ENCODE data around the gene KNDC1.
"Not testable (repeated sequence)": the region's sequence is repeated elsewhere in the genome, so short reads cannot be mapped to it uniquely, and the experiment has no call there.

KNDC1 gene

DNA sequence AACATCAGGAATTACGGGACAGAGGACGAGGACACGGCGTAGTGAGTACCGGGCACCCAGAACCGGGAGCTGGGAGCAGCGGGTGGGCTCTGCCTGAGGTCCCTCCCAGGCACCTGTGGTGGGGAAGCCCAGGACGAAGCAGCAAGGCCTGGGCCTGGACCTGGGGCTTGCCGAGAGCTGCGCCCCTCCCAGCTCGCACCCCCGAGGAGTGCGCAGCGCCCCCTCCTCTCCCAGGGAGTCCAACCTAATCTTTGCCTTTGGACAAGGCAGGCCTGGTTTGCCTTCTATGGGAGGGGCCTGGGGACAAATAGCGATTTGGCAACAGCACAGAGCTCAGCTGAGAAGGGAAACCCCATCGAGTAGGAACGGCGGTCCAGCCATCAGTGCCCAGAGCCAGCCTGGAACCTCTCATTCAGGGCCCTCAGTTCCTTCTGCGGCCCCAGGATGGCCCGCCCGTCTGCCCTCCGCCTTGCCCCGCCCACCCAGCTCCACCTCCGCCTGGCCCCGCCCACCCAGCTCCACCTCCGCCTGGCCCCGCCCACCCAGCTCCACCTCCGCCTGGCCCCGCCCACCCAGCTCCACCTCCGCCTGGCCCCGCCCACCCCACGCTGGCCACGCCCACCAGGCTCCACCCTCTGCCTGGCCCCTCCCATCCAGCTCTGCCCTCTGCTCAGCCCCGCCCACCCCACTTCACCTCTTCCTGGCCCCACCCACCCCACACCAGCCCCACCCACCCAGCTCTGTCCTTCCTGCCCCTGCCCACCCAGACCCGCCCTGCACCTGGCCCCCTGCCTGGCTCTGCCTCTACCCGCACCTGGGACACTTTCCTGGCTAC lies 32.5 kb upstream of the KNDC1 start:
- DNase-seq, result no peak

DNA sequence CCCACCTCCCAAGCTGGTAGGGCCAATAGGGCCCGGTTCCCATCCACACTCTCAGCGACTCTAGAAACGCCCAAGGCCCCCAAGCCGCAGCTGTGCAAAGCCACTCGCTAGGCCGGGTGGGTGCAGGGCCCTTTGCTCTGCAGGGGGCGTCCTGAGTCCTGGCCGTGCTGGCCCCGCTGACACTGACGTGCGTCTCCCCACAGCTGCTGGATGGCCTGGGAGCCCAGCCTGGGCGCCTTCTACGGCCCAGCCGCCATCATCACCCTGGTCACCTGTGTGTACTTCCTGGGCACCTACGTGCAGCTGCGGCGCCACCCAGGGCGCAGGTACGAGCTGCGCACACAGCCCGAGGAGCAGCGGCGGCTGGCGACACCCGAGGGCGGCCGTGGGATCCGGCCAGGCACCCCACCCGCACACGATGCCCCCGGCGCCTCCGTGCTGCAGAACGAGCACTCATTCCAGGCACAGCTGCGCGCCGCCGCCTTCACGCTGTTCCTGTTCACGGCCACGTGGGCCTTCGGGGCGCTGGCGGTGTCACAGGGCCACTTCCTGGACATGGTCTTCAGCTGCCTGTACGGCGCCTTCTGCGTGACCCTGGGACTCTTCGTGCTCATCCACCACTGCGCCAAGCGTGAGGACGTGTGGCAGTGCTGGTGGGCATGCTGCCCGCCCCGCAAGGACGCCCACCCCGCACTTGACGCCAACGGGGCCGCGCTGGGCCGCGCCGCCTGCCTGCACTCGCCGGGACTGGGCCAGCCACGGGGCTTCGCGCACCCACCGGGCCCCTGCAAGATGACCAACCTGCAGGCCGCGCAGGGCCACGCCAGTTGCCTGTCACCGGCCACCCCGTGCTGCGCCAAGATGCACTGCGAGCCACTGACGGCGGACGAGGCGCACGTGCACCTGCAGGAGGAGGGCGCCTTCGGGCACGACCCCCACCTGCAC lies 31.6 kb upstream of the KNDC1 start:
- DNase-seq, result no peak

DNA sequence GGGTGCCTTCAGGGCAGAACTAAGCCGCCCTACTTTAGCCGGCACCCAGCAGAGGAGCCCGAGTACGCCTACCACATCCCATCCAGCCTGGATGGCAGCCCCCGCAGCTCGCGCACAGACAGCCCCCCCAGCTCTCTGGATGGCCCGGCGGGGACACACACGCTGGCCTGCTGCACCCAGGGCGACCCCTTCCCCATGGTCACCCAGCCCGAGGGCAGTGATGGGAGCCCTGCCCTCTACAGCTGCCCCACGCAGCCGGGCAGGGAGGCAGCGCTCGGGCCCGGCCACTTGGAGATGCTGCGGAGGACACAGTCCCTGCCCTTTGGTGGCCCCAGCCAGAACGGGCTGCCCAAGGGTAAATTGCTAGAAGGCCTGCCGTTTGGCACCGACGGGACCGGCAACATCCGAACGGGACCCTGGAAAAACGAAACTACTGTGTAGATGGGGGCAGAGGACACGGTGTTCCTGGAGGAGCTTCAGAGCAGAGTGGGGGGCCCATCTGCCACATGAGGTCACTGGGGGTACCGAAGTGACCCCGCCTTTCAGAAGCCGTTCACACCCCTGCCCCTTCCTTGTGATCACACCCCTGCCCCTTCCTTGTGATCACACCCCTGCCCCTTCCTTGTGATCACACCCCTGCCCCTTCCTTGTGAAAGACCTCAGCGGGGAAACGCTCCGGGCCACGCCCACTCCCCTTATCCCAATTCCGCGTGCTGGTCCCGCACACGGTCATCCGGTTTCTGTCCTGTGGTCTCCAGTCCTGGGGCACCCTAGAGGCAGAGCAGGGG lies 30.8 kb upstream of the KNDC1 start:
- no peak for DNase-seq

DNA sequence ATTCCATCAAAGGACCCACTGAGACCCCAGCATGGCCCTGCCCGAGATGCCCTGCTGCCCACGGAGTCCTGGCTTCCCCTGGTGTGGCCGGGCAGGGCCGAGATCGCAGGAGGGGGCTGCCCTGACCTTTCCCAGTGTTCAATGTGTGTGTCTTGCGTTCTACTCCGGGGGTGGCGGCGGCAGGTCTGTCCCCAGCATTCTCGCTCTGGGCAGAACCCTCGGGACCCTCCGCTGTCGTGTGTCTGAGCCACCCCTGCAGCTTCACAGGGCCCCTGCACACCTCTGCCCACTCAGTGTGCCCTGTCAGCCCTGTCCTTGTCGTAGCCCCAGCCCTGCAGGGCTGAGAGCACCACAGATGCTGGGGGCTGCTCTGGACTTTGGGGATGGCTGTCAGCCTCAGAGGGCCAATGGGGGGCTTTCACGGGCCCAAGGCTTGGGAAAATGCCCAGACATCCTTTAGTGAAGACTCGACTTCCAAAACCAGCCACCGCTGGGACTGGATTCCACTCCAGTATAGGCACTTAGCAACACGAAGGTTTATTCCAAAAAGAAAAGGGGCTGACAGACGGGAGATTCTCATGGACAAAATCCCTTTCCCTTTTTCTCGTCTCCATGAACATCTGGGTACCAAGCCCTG lies 30.0 kb upstream of the KNDC1 start:
- no peak for DNase-seq

DNA sequence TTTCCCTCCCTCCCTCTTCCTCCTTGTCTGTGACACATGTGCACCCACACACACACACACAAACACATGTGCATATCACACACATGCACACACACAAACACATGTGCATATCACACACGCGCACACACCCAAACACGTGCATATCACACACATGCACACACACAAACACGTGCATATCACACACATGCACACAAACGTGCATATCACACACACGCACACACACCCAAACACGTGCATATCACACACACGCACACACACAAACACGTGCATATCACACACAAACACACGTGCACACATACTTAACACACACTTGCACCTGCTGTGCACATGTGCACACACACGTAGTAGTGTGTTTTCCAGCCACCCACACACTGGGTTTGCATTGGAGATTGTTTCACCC lies 29.4 kb upstream of the KNDC1 start:
- no peak for DNase-seq

DNA sequence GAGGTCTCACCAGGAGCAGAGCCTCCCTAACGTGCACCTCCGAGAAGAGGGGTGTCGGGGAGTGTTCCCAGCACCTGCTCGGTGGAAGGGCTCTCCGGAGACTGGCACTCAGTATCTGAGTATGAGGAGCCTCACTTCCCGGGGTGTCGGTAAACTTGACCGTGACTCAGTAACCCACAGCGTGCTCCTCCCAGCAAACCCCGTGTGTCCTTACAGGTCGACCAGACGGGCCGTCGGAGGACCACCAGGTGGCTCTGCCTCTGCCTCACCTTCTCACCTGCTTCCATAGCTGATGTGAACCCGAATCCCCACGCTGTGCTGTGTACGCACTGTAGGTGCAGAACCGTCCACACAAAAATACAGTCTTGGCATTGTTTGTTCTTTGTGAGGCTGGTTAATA lies 29.0 kb upstream of the KNDC1 start:
- no peak for DNase-seq

DNA sequence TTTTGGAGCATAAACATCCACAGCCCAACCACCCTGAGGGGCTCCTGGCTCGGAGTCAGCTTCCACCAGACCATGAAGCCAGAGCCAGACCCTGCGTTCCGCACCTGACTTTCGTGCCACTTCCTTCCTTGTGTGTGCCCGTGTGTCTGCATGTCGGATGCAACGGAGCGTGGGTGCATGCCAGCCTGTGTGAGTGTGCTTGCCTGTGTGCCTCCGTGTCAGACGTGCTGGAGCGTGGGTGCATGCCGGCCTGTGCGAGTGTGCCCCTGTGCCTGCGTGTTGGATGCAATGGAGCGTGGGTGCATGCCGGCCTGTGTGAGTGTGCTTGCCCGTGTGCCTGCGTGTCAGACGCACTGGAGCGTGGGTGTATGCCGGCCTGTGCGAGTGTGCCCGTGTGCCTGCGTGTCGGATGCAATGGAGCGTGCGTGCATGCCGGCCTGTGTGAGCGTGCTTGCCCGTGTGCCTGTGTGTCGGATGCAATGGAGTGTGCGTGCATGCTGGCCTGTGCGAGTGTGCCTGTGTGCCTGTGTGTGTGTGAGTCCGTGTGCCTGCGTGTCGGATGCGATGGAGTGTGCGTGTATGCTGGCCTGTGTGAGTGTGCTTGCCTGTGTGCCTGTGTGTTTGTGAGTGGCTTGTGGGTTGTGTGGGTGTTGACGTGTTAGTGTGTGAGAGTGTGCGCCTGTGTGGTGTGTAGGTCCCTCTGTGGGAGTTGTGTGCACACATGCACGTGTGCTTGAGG lies 28.1 kb upstream of the KNDC1 start:
- DNase-seq, result no peak

DNA sequence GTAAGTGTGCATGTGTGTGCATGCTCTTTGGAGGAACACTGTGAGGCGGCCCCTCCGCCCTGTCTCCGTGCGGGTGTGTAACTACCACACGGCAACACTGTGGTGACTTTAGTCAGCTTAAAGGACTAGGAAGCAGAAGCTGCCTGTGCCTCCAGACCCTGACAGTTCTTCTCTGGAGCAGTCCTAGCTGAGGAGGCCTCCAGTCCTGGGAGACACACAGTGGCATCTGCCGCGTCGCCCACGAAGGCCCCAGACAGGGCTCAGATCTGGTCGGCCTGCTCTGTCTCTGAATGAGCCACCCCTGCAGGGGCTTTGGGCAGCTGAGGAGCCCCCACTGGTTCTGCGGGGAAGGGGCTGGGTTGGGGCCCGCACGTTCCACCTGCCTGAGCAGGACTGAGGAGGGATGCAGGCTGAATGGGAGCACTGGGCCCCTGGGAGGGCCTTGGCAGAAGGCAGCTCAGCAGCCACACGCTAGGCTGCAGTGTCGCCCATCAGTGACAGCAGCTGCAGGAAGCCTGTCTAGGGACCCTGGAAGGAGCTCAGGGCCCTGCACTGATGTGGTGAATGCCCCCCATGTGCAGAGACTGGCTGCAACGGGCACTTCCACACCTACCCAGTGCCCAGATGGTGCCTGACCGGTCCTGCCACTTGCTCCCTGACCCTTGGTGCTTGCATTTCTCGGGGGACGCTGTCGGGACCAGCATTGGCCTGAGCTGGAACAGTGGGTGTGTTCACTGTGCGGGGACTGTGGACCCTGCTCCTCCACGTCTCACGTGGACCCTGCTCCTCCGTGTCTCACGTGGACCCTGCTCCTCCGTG lies 27.3 kb upstream of the KNDC1 start:
- no peak for DNase-seq

DNA sequence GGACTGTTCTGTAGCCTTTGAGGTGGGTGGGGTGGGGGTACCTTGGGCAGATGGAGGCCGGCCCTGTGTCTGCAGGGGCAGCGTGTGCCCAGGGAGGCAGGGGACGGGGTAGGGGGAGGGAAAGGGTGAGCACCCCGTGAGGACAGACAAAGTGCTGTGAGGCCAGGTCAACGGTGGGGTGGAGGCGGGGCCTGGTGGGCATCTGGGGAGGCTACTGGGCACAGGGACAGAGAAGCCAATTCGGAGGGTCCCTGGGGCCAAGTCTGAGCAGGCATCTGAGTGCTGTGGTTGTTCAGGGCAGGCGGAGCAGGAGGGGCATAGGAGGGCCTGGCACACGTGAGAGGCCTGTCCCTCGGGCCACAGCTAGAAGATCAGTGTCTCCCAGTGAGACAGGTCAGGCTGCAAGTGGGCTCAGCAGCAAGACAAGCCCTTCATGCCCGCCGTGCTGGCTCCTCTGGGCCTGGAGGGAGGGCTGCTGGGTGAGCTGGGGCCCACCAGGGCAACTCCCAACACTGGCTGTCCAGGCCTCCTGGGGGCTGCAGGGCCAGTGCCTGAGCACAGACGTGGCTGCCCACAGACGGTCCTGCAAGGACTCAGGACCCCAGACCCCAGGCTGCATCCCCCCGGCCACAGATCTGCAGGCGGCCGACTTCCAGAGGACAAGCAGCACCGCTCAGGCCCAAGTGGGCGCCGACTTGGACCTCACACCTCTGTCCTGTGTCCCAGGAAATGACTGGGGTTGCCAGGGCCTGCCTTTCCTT lies 26.4 kb upstream of the KNDC1 start:
- DNase-seq, result no peak

DNA sequence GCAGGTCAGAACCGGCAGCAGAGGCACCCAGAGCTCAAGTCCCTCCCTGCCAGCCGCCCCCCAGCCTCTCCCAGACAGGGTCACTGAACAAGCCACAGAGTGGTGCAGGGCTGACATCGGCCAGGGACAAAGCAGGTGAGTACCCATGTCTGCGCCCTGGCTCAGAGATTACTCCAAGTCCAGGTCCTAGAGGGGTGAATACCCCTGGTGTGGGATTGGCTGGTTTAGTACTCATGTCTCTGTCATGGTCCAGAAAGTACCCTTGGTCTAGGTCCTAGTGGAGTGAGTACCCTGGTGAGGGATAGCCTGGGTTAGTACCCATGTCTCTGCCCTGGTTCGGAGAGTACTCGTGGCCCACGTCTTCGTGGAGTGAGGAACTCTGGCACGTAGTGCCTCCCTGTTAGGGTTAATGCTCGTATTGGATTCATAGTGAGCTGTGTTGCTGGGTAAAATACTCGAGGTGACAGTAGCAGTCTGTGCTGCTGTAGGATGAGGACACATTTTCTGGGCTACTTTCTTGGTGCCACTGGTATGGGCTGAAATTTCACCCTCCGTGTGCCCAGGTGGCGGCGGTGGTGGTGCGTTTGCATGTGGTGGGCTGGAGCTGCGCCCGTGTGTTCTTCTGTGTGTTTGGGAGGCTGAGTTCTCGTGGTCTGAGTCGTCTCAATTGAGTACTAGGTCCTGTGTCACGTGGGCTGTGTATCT lies 25.5 kb upstream of the KNDC1 start:
- no peak for DNase-seq

DNA sequence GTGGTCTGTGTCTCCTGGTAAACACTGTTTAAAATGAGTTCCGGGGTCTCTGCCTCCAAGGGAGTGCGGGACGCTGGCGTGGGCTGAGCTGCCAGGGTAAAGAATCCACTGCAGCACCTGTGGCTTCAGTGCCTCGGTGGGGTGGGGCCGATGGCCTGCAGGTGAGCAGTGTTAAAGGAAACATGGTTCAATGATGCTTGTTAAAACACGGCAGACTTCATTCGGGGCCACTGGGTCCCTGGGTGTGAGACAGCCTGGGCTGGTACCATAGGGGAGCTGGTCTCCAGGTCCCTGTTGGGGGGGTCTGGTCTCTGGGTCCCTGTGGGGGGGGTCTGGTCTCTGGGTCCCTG lies 24.9 kb upstream of the KNDC1 start:
- DNase-seq, result no peak

DNA sequence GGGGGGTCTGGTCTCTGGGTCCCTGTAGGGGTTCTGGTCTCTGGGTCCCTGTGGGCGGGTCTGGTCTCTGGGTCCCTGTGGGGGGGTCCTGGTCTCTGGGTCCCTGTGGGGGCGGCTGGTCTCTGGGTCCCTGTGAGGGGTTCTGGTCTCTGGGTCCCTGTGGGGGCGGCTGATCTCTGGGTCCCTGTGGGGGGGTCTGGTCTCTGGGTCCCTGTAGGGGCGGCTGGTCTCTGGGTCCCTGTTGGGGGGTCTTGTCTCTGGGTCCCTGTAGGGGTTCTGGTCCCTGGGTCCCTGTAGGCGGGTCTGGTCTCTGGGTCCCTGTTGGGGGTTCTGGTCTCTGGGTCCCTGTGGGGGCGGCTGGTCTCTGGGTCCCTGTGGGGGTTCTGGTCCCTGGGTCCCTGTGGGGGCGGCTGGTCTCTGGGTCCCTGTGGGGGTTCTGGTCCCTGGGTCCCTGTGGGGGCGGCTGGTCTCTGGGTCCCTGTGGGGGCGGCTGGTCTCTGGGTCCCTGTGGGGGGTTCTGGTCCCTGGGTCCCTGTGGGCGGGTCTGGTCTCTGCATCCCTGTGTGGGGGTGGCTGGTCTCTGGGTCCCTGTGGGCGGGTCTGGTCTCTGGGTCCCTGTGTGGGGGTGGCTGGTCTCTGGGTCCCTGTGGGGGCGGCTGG lies 22.4 kb upstream of the KNDC1 start:
- DNase-seq, result not testable (repeated sequence)

DNA sequence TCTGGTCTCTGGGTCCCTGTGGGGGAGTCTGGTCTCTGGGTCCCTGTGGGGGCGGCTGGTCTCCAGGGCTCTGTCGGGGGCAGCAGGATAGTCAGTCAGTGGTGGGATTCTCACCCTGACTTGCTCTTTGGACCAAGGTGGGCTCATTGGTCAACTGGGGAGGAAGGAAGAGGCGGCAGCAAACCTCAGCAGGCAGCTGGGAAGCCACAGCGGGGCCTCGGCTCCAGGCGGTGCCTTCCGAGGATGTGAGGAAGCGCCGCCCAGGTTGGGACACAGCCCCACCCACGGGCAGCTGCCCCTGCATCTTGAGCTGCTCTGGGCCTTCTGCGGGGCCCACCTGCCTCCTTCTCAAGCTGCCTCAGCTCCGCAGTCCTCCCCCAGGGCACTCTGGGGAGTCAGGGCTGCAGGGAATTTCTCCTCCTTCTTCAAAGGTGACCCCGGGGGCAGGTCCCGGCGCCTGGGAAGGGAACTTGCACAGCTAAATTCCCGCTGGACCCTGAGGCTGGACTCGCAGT lies 20.4 kb upstream of the KNDC1 start:
- no peak for DNase-seq

DNA sequence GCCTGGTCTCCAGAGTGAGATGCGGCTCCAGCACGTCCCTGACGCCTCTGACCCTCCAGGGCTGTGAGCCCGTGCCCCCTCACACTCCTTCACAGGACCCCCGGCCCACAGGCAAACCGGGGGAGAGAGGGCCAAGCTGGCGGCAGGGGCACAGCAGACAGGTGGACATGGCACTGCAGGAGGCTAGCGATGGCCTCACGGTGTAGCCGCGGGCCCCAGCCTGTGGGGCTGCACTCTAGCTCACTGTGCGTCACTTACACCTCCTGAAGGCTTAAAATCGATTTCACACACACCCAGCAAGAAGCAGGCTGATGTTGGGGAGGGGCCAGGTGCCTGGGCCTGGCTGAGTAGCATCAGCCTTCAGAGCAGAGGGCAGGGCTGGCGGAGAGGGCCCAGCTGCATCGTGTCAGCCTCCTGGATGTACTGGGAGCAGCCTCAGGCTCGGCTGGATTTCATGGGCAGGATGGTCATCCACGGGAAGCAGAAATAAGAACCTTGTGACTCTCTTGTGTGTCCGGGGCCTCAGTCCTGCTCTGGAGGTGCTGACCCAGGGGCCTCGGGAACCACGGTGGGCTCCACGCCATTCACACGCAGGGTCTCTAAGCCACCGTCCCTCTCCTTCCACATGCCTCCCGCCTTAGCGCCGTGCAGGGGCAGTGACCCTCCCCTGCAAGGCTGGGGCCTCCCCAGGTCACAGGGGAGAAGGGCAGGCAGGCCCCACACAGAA lies 19.4 kb upstream of the KNDC1 start:
- DNase-seq, result no peak

DNA sequence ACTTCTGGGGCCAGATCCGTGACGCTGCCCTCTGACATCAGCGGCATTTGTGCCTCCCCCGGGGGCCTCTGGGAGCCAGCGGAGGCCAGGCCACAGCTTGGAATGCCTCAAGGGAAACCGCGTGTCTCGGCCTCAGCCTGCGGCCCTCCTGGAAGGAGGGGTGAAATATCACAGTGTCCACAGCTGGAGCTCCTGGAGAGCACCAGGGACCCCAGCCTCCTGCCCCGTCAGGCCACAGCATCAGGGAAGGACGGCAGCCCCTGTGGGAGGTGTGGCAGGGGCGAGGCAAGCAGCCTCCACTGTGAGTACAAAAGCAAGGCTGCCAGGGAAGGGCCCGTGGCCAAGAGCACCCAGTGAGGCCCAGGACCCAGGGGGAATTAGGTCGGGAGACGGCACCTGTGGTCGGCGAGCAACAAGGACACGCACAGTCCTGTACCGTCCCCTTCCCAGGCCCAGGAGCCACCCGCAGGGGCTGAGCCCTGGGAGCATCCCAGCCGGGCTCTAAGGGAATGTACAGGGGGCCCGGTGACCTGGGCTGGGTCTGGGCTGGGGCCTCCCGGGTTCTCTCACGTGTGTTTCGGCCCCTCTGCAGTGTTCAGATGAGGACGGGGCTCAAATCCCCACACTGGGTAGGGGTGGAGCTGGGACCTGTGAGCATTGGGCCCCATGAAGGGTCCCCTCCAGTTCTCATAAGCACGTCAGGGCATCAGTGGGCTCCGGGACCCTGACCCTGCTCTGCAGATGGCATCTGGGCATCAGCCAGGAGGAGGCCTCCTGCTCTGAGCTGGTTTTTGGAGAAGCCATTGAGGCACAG lies 18.7 kb upstream of the KNDC1 start:
- DNase-seq, result no peak

DNA sequence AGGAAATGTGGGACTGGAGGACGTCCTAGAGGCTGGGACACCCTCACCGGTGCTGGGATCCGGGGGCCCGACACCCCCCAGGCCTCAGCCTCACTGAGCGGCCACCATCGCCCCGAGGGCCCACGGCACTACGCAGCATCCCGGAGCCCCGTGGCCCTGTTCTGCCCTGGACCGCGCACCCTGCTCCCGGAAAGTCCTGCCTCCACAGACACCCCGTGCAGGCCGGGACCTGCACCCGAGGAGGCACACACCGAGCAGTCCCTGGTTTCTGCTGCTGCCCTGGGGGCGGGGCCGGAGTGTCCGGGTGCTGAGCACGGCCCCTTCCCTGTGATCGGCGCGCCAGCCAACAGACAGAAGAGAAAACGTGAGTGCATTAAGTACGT lies 18.1 kb upstream of the KNDC1 start:
- DNase-seq, result no peak

DNA sequence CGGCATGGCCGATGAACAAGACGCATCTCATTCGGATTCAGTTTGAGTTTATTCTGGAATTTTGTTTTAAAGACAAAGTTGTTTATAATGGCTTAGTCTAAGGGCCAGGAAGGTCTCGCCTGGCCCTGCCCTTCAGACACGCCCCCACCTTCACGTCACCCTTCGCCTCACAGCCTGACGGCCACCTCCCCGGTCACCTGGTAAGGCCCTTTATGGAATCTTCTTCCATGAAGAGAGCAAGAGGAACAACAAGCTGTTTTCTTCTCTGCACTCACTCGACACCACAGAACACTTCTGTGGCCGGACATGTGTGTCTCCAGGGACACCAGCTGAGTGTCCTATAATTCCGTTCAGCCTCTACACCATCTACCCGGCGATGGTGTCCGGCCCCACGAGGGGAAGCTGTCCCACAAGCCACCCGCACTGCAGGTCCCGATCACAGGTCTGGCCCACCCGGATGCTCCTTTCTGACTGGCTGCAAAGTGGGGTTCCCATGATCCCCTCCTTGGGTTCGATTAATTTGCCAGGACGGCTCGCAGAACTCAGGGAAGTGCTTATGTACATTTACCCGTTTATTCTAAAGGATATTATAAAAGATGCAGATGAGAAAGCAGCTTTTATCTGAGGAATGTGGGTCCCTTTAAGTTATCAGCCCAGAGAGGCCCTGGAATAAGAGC lies 17.4 kb upstream of the KNDC1 start:
- no peak for DNase-seq
